GM12878 (cell line): Measurements from ENCODE around the gene LOXL4. TPM values are rescaled to one million over a fixed set of nuclear protein-coding genes. Genes with fewer than 3 reads are reported as not detected.

Experiments used
- ATAC-seq: fragments of 200-7000 bp; cut with Tn5 transposase; 3 replicates; pipeline ENCODE4 v1.9.1; 2020; ENCODE audit warnings: mild to moderate bottlenecking, moderate library complexity
- BruUV-seq: library from RNA; stranded (reverse); fragments of 400-500 nt; replicated peaks from 2 replicates; lab custom pipeline; 2021; lab: Mats Ljungman, UMichigan
- CTCF ChIA-PET: fragments of 300-600 bp; sonication (Branson Sonifier 250); formaldehyde crosslinking; extraction: SDS; loops from one replicate; lab custom pipeline; 2021; ENCODE audit warnings: inconsistent platforms; lab: Yijun Ruan, JAX
- POLR2A ChIA-PET: fragments of 350-600 bp; formaldehyde crosslinking; extraction: SDS; loops from one replicate; lab custom pipeline; 2021; ENCODE audit warnings: inconsistent platforms; lab: Charles Lee
- RAD21 ChIA-PET: fragments of 300-600 bp; sonication (Branson Sonifier 250); formaldehyde crosslinking; loops from one replicate; lab custom pipeline; 2023; ENCODE audit warnings: antibody characterized with exemption; ENCODE audit not compliant: unreplicated experiment; lab: Charles Lee
- SMC1A ChIA-PET: fragments of 300-600 bp; sonication (Branson Sonifier 250); formaldehyde crosslinking; loops from one replicate; lab custom pipeline; 2023; ENCODE audit not compliant: unreplicated experiment, uncharacterized antibody; lab: Charles Lee
- DNase-seq: peaks from one replicate; pipeline ENCODE4 v3.0.0-alpha.2; 2011; ENCODE audit warnings: low read depth, low spot score
- FAIRE-seq: peaks from 3 replicates; lab custom pipeline; 2011; peaks lifted over from hg19 to GRCh38; lab: Jason Lieb, UNC
- H2AFZ ChIP-seq: 2 replicates; pipeline ENCODE4 v1.6.0; 2011; ENCODE audit warnings: low read depth, low read length, control low read depth; ENCODE audit not compliant: control insufficient read depth
- H3K27ac ChIP-seq: 2 replicates; pipeline ENCODE4 v1.5.1; 2011; ENCODE audit warnings: control low read depth; ENCODE audit not compliant: control insufficient read depth, insufficient read depth
- H3K27me3 ChIP-seq, 2 experiments: replicated peaks in 1 of 2; 2 replicates each; pipeline versions ENCODE4 v1.6.0 to v1.6.1; 2011; ENCODE audit warnings: low read length in 1 of 2; ENCODE audit not compliant: control insufficient read depth in 2 of 2, insufficient read depth in 2 of 2
- H3K36me3 ChIP-seq, 2 experiments: 2 replicates each; pipeline ENCODE4 v1.5.1; 2011; ENCODE audit warnings: low read length in 1 of 2; ENCODE audit not compliant: control insufficient read depth in 2 of 2, insufficient read depth in 2 of 2
- H3K4me1 ChIP-seq: 2 replicates; pipeline ENCODE4 v1.6.1; 2011; ENCODE audit warnings: mild to moderate bottlenecking, low read length, moderate library complexity, mixed read lengths; ENCODE audit not compliant: control insufficient read depth, insufficient read depth
- H3K4me2 ChIP-seq: 2 replicates; pipeline ENCODE4 v1.6.0; 2011; ENCODE audit warnings: control low read depth; ENCODE audit not compliant: control insufficient read depth, insufficient read depth
- H3K4me3 ChIP-seq: fragments of 200-600 bp; sonication (generic); 2 replicates; pipeline ENCODE4 v1.5.1; 2016
- H3K79me2 ChIP-seq: 2 replicates; pipeline ENCODE4 v1.6.0; 2011; ENCODE audit warnings: low read length; ENCODE audit not compliant: control insufficient read depth, insufficient read depth
- H3K9ac ChIP-seq: 2 replicates; pipeline ENCODE4 v1.8.0; 2011; ENCODE audit warnings: low read length, control low read depth, mixed read lengths; ENCODE audit not compliant: control insufficient read depth, insufficient read depth
- H3K9me3 ChIP-seq: replicated peaks from 3 replicates; pipeline ENCODE4 v1.5.1; 2011; ENCODE audit warnings: mild to moderate bottlenecking, low read length; ENCODE audit not compliant: control insufficient read depth, insufficient read depth
- H4K20me1 ChIP-seq: 2 replicates; pipeline ENCODE4 v1.6.0; 2011; ENCODE audit not compliant: control insufficient read depth, insufficient read depth
- BCL3 ChIP-seq: IDR thresholded peaks from 2 replicates; pipeline ENCODE4 v1.6.1; 2011; ENCODE audit warnings: borderline replicate concordance, low read depth, mild to moderate bottlenecking, moderate library complexity, low read length; ENCODE audit not compliant: insufficient read depth, poor library complexity, severe bottlenecking
- CBX3 ChIP-seq: fragments of 200-600 bp; sonication (generic); IDR thresholded peaks from 2 replicates; pipeline ENCODE4 v1.6.1; 2016; ENCODE audit warnings: low read depth, borderline replicate concordance
- CEBPB ChIP-seq, 2 experiments: fragments of 150-350 bp in 1 of 2; IDR thresholded peaks; 2 replicates each; pipeline ENCODE4 v1.6.1; 2012 to 2014; ENCODE audit warnings: low read depth in 2 of 2, low read length in 2 of 2, borderline replicate concordance in 1 of 2, inconsistent platforms in 1 of 2
- HDAC2 ChIP-seq: fragments of 200-600 bp; sonication (generic); IDR thresholded peaks from 2 replicates; pipeline ENCODE4 v1.6.1; 2017
- HDGF ChIP-seq: fragments of 450-650 bp; IDR thresholded peaks from 2 replicates; pipeline ENCODE4 v1.6.1; 2016; ENCODE audit warnings: antibody characterized with exemption
- IRF4 ChIP-seq: IDR thresholded peaks from 2 replicates; pipeline ENCODE4 v1.6.1; 2011; ENCODE audit warnings: low read depth, low read length
- YBX1 ChIP-seq: fragments of 450-650 bp; IDR thresholded peaks from 2 replicates; pipeline ENCODE4 v1.6.1; 2016; ENCODE audit warnings: antibody characterized with exemption
- ZNF217 ChIP-seq: fragments of 450-650 bp; IDR thresholded peaks from 2 replicates; pipeline ENCODE4 v1.6.1; 2017; ENCODE audit warnings: antibody characterized with exemption, mild to moderate bottlenecking
- WGBS: methylation state at CpG from one replicate; pipeline ENCODE4 v1.1.6; 2016; ENCODE audit warnings: low lambda C conversion rate; ENCODE audit not compliant: insufficient replicate concordance, insufficient coverage; ENCODE audit errors: missing lambda C conversion rate; 5-methylcytosine and 5-hydroxymethylcytosine counted together
- in situ Hi-C: fragments of 300-500 bp; cut with MboI; formaldehyde crosslinking; loops from 9 replicates; pipeline ENCODE4 v1.14.3; 2018; ENCODE audit warnings: mixed read lengths
- intact Hi-C: fragments of 100-400 bp; cut with micrococcal nuclease; formaldehyde crosslinking; loops from one replicate; pipeline ENCODE4 v1.14.2; 2022; ENCODE audit not compliant: unreplicated experiment
- polyA plus RNA-seq, 11 experiments: library from polyadenylated mRNA; depleted of rRNA in 4 of 11; unstranded in 6 of 11; stranded (reverse) in 5 of 11; fragments of >200 nt; fragmentation: Nextera tagmentation in 4 of 11; fragmentation: Illumina TruSeq in 1 of 11; extraction: Ambion mirVana in 4 of 11; extraction: Trizol in 1 of 11; gene quantifications; 1 replicate in 1 of 11; 2 replicates in 10 of 11; pipeline versions ENCODE4 v1.2.1 to v1.2.3, GENCODE V29; 2011 to 2016; ENCODE audit warnings: inconsistent platforms in 2 of 11, missing spikeins in 2 of 11, low read depth in 1 of 11
- total RNA-seq, 4 experiments: library from RNA; depleted of rRNA in 3 of 4; stranded (reverse); fragments of >200 nt in 3 of 4; fragmentation: Illumina TruSeq in 1 of 4; extraction: Trizol in 1 of 4; gene quantifications; 2 replicates each; pipeline versions ENCODE4 v1.2.1 to v1.2.3, GENCODE V29; 2013 to 2021

LOXL4 gene
- total and polyA plus RNA-seq, 10 of the 15 experiments (the other 5 are each of a cell fraction or from before 2014, with no cell fraction given), result 0.02 to 0.12 (median 0.08) TPM; not detected in 3

- H3K4me3 ChIP-seq, result no peak overlapping the region
- ChIA-PET POLR2A (no interaction called here), SMC1A (interaction anchor here (1.5 kb wide), 1 partner anchor 50 kb away, joined by 5 read pairs; no protein-coding TSS in a partner anchor), CTCF (interaction anchor here (0.6 to 1.7 kb wide), 5 partner anchors 33 to 1091 kb away, joined by 3 to 4 read pairs (median 3); no protein-coding TSS in a partner anchor), RAD21 (interaction anchor here (1.0 kb wide), 1 partner anchor 204 kb away, joined by 3 read pairs; no protein-coding TSS in a partner anchor)
- in situ Hi-C loops, result no loop called here
- intact Hi-C loops, result no loop called here
- no peak overlapping the region for H3K27ac ChIP-seq
- WGBS, result 62% methylated on average over 7 of the region's 7 CpGs
- no TSS peak for BruUV-seq
- H3K27me3 ChIP-seq, result peaks cover 0 to 7% of the 10 kb centered on the region in 2 experiments; a peak in 2 of 4 replicates
- H3K4me1 ChIP-seq, result no peaks in the 10 kb centered on the region
- no peak overlapping the region for H3K4me2 ChIP-seq
- DNase-seq (no peak), FAIRE-seq (no peak), ATAC-seq (no peak)
- no peak overlapping the region for H3K9ac ChIP-seq
- no peaks in the 10 kb centered on the region for H3K79me2 ChIP-seq
- H3K36me3 ChIP-seq, result no peaks in the 10 kb centered on the region
- H2AFZ ChIP-seq, result no peak overlapping the region
- H3K9me3 ChIP-seq, result no peaks in the 10 kb centered on the region
- TF ChIP-seq CEBPB (IDR thresholded peaks at IDR 0.05; ENCODE audit: borderline replicate concordance in 1 of 2, low read depth in 2 of 2, low read length in 2 of 2) (no peak), IRF4 (no peak), HDGF (no peak), CBX3 (no peak), YBX1 (no peak), HDAC2 (no peak), ZNF217 (no peak), BCL3 (no peak)
- no peaks in the 10 kb centered on the region for H4K20me1 ChIP-seq
Observed at GRCh38 chr10:98263088-98263487, 4.9 kb downstream of the LOXL4 start.
